ENCODE results near the gene CDIPT. TPM values are rescaled to one million over a fixed set of nuclear protein-coding genes. Genes with fewer than 3 reads are reported as not detected.
"Not testable (repeated sequence)": the region's sequence is repeated elsewhere in the genome, so short reads cannot be mapped to it uniquely, and the experiment has no call there.

The CDIPT gene
- total RNA-seq: 79.0 and 83.3 TPM in 2 replicates

GRCh38 chr16:29862884-29863668 lies at the start of gene CDIPT:
Gene CDIPT (minus strand): TSS chr16:29863226. CDS start chr16:29862857, 369 bp downstream.
- TF ChIP-seq CTCF (conservative IDR thresholded peaks at IDR 0.05; ENCODE audit: low read depth, low read length): peak; percentile 60
- DNase-seq (ENCODE audit: low read depth): peak; percentile 92
- H3K4me3 ChIP-seq (ENCODE audit: low read depth, low read length): peak within 1 kb of the TSS; percentile 95

GRCh38 chr16:29912087-29912486 lies 49.1 kb upstream of the CDIPT start:
- DNase-seq (ENCODE audit: low read depth): no peak
- no peak for TF ChIP-seq CTCF (conservative IDR thresholded peaks at IDR 0.05; ENCODE audit: low read depth, low read length)

GRCh38 chr16:29911676-29912010 lies 48.6 kb upstream of the CDIPT start:
- no peak for TF ChIP-seq CTCF (conservative IDR thresholded peaks at IDR 0.05; ENCODE audit: low read depth, low read length)
- H3K4me3 ChIP-seq (ENCODE audit: low read depth, low read length): no peak overlapping the region
- no peak for DNase-seq (ENCODE audit: low read depth)

More at GRCh38 chr16:29912087-29912486, 49.1 kb upstream of the CDIPT start:
- H3K4me3 ChIP-seq (ENCODE audit: low read depth, low read length): no peak overlapping the region

GRCh38 chr16:29910819-29911675 lies 48.0 kb upstream of the CDIPT start:
- no peak for DNase-seq (ENCODE audit: low read depth)
- TF ChIP-seq CTCF (conservative IDR thresholded peaks at IDR 0.05; ENCODE audit: low read depth, low read length): no peak
- no peak overlapping the region for H3K4me3 ChIP-seq (ENCODE audit: low read depth, low read length)

- H3K4me3 ChIP-seq (ENCODE audit: low read depth, low read length); DNase-seq (ENCODE audit: low read depth): not testable (repeated sequence)
Measured at GRCh38 chr16:29909851-29910250, 46.8 kb upstream of the CDIPT start.

GRCh38 chr16:29909391-29909790 lies 46.4 kb upstream of the CDIPT start:
- H3K4me3 ChIP-seq (ENCODE audit: low read depth, low read length): no peak overlapping the region
- TF ChIP-seq CTCF (conservative IDR thresholded peaks at IDR 0.05; ENCODE audit: low read depth, low read length): no peak

GRCh38 chr16:29908719-29909220 lies 45.7 kb upstream of the CDIPT start:
- DNase-seq (ENCODE audit: low read depth): no peak
- H3K4me3 ChIP-seq (ENCODE audit: low read depth, low read length): no peak overlapping the region
- no peak for TF ChIP-seq CTCF (conservative IDR thresholded peaks at IDR 0.05; ENCODE audit: low read depth, low read length)

More at GRCh38 chr16:29909391-29909790, 46.4 kb upstream of the CDIPT start:
- DNase-seq (ENCODE audit: low read depth): no peak

All from epithelial cell of proximal tubule (primary cell).